Stimulated activated naive CD8-positive, alpha-beta T cell treated with anti-CD3 and anti-CD28 coated beads, Interleukin-15, amount 100 ng/mL, for 72 hours (primary cell): Measurements from ENCODE around the gene GPR108.

Experiments used
- ATAC-seq: fragments of 150-1000 bp; cut with Tn5 transposase; 2 replicates; pipeline ENCODE4 v1.10.0; 2021; ENCODE audit warnings: mild to moderate bottlenecking, moderate library complexity
- DNase-seq, 2 donors: peaks; one replicate each; pipeline ENCODE4 v3.0.0; 2021 to 2022
- H3K27ac Mint-ChIP-seq, 2 donors: one replicate each; pipeline ENCODE4 v1.8.0; 2022; ENCODE audit warnings: mild to moderate bottlenecking in 2 of 2, mixed read lengths in 2 of 2, moderate library complexity in 2 of 2
- H3K27me3 Mint-ChIP-seq: one replicate; pipeline ENCODE4 v1.8.0; 2022; ENCODE audit warnings: mixed read lengths
- H3K4me1 Mint-ChIP-seq: one replicate; pipeline ENCODE4 v1.8.0; 2022; ENCODE audit warnings: mild to moderate bottlenecking, mixed read lengths
- H3K4me3 Mint-ChIP-seq, 2 donors: one replicate each; pipeline ENCODE4 v1.8.0; 2022; ENCODE audit warnings: mild to moderate bottlenecking in 2 of 2, mixed read lengths in 2 of 2, moderate library complexity in 1 of 2
- H3K9me3 Mint-ChIP-seq, 2 donors: one replicate each; pipeline ENCODE4 v1.8.0; 2022; ENCODE audit warnings: mixed read lengths in 2 of 2

The GPR108 gene

GRCh38 chr19:6694147-6694815 lies 43.1 kb downstream of the GPR108 start:
- Mint-ChIP-seq H3K27me3 (no peaks in the 10 kb centered on the region), H3K4me3 (no peak overlapping the region), H3K9me3 (no peaks in the 10 kb centered on the region), H3K27ac (no peak overlapping the region), H3K4me1 (peaks cover 14% of the 10 kb centered on the region)
- ATAC-seq (no peak), DNase-seq (no peak)

GRCh38 chr19:6693681-6694080 lies 43.7 kb downstream of the GPR108 start:
- Mint-ChIP-seq H3K27ac (no peak overlapping the region), H3K4me3 (no peak overlapping the region), H3K9me3 (peaks cover 0 to 2% of the 10 kb centered on the region in 2 donors), H3K4me1 (peaks cover 14% of the 10 kb centered on the region), H3K27me3 (no peaks in the 10 kb centered on the region)
- DNase-seq (no peak), ATAC-seq (no peak)

DNA sequence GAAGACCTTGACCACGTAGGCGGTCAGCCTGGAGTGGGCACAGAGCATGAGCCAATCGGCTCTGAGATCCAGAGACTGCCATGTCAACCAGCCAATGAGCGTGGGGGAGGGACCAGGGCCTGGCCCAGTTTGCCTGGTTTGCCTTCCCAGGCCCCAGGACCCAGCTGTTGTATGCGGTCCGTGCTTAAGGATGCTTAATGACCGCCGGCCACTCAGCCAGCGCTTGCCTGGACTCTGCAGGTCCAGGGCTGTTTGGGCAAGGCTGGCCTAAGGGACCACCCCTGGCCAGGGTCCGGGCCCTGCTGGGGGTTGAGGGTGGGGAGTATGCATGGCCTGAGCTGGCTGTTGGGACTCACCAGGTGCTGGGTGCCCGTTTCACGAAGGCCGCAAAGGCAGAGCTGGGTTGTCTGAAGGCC lies 44.3 kb downstream of the GPR108 start:
- H3K27me3 Mint-ChIP-seq = no peaks in the 10 kb centered on the region
- H3K4me3 Mint-ChIP-seq = no peak overlapping the region
- ATAC-seq (no peak), DNase-seq (no peak)
- H3K27ac Mint-ChIP-seq = no peak overlapping the region
- H3K4me1 Mint-ChIP-seq = peaks cover 14% of the 10 kb centered on the region
- peaks cover 0 to 5% of the 10 kb centered on the region in 2 donors for H3K9me3 Mint-ChIP-seq

GRCh38 chr19:6692027-6692426 lies 45.4 kb downstream of the GPR108 start:
- Mint-ChIP-seq H3K4me3 (no peak overlapping the region), H3K4me1 (peaks cover 10% of the 10 kb centered on the region), H3K27me3 (no peaks in the 10 kb centered on the region), H3K9me3 (peaks cover 0 to 5% of the 10 kb centered on the region in 2 donors), H3K27ac (no peak overlapping the region)
- DNase-seq = no peak
- ATAC-seq = no peak

- ATAC-seq (no peak), DNase-seq (no peak)
- Mint-ChIP-seq H3K4me3 (no peak overlapping the region), H3K27ac (no peak overlapping the region), H3K4me1 (peaks cover 8% of the 10 kb centered on the region), H3K27me3 (no peaks in the 10 kb centered on the region), H3K9me3 (peaks cover 0 to 5% of the 10 kb centered on the region in 2 donors)
Observed at GRCh38 chr19:6691342-6691741, 46.0 kb downstream of the GPR108 start.

DNA sequence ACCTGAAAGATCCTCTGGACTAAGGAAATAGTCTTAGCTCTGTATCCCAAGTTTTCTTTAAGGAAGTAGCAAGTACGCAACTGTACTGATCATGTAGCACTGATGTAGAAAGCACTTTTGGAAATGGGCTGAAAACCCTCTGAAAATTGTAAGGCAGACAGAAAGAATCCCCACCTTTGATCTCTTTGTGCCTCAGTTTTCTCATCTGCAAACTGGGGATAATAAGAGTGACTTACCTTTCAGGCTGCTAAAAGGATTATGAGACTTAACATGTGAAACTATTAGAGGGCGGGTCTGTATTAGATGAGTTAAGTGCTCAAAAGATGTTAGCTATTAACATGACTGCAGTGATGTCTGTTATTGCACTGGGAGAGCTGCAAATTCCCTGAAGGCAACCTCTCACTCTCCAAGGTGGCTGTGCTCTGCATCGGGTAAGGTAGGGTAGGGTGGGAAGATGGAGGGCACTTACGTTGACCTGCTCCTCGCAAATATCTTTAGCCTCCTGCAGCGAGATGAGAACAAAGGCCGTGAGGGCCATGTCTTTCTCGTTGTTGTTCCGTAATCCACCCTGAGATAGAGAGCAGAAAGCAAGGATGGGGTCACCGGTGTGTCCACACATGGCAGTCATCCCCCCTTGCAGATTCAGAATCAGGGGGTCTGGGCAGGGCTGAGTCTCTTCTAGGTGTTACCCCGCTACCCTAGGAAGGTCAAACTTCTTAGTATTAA lies 47.1 kb downstream of the GPR108 start:
- no peak overlapping the region for H3K4me3 Mint-ChIP-seq
- peaks cover 8% of the 10 kb centered on the region for H3K4me1 Mint-ChIP-seq

GRCh38 chr19:6687114-6687513 lies 50.3 kb downstream of the GPR108 start:
- no peak for DNase-seq
- H3K4me1 Mint-ChIP-seq = peaks cover 12% of the 10 kb centered on the region
- H3K4me3 Mint-ChIP-seq = no peak overlapping the region
- peaks cover 0 to 5% of the 10 kb centered on the region in 2 donors for H3K9me3 Mint-ChIP-seq
- ATAC-seq = no peak
- no peaks in the 10 kb centered on the region for H3K27me3 Mint-ChIP-seq
- no peak overlapping the region for H3K27ac Mint-ChIP-seq

More for the DNA sequence above, 47.1 kb downstream of the GPR108 start:
- no peaks in the 10 kb centered on the region for H3K27me3 Mint-ChIP-seq
- peaks cover 0 to 5% of the 10 kb centered on the region in 2 donors for H3K9me3 Mint-ChIP-seq
- ATAC-seq (no peak), DNase-seq (no peak)
- no peak overlapping the region for H3K27ac Mint-ChIP-seq

GRCh38 chr19:6686628-6686975 lies 50.8 kb downstream of the GPR108 start:
- H3K4me1 Mint-ChIP-seq = peaks cover 12% of the 10 kb centered on the region
- no peak for DNase-seq
- no peak overlapping the region for H3K27ac Mint-ChIP-seq
- H3K27me3 Mint-ChIP-seq = no peaks in the 10 kb centered on the region
- peaks cover 0 to 5% of the 10 kb centered on the region in 2 donors for H3K9me3 Mint-ChIP-seq
- no peak overlapping the region for H3K4me3 Mint-ChIP-seq
- no peak for ATAC-seq

GRCh38 chr19:6685962-6686627 lies 51.3 kb downstream of the GPR108 start:
- no peak overlapping the region for H3K4me3 Mint-ChIP-seq
- H3K27me3 Mint-ChIP-seq = no peaks in the 10 kb centered on the region
- DNase-seq = no peak
- ATAC-seq = no peak
- no peak overlapping the region for H3K27ac Mint-ChIP-seq
- H3K4me1 Mint-ChIP-seq = peaks cover 12% of the 10 kb centered on the region
- H3K9me3 Mint-ChIP-seq = peaks cover 0 to 5% of the 10 kb centered on the region in 2 donors

DNA sequence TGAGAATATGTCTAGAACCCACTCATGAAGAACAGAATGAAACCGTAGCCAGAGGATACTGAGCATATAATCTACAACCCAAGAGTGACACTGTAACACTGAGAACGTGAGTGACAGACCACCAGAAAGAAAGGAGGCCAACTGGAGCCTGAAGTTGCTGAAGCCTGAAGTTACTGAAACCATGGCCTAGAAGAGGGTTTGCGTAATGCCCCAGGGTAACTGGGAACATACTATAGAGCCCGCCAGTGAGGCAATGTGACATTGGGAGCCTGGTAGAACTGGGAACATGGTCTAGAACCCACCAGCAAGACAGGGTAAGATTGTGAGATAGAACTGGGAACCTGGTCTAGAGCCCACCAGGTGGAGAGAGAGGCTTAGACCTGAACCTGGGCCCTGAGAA lies 51.9 kb downstream of the GPR108 start:
- peaks cover 16% of the 10 kb centered on the region for H3K4me1 Mint-ChIP-seq
- no peak overlapping the region for H3K4me3 Mint-ChIP-seq
- ATAC-seq (no peak), DNase-seq (no peak)
- H3K27me3 Mint-ChIP-seq = peaks cover 5% of the 10 kb centered on the region
- H3K9me3 Mint-ChIP-seq = peaks cover 4 to 7% of the 10 kb centered on the region in 2 donors
- no peak overlapping the region for H3K27ac Mint-ChIP-seq

DNA sequence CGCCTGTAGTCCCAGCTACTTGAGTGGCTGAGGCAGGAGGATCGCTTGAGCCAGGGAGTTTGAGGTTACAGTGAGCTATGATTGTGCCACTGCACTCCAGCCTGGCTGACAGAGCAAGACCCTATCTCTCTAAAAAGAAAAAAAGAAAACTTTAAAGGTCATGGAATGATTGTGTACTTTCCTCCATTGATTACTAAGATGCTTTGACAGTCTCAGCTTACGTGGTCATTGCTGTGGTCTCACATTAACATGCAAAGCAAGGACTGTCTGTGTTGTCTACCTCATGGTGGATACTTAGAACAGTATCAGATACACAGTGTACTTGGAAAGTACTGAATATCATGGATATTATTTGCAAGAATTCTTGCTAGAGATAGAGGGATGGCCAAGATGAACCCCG lies 53.4 kb downstream of the GPR108 start:
- Mint-ChIP-seq H3K27ac (no peak overlapping the region), H3K4me3 (no peak overlapping the region), H3K27me3 (peaks cover 8% of the 10 kb centered on the region), H3K9me3 (peaks cover 15 to 18% of the 10 kb centered on the region in 2 donors), H3K4me1 (peaks cover 31% of the 10 kb centered on the region)
- ATAC-seq (peak; percentile 53), DNase-seq (no peak)

DNA sequence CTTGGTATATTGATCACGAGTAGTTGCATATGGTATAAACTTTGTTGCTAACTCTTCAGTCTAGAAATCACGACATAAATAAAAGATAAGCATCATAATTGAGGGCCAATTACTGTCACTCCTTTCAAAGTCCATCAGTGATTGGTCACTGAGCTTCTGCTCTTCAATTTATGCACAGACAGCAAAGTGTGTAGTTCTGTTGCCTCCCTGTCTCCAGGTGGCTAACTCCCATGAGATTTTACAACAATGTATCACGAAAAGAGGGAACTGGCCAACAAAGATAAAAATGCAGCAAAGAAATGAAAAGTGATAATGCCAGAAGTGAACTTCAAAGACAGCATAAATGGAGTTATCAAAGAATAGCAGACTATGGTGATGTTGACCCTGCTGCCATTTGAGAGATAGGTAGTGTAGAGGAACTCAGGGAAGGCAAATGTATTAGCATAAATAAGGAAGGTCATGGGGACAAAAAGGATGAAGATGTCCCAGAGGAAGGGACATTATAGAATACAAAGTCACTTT lies 54.7 kb downstream of the GPR108 start:
- DNase-seq (no peak), ATAC-seq (no peak)
- Mint-ChIP-seq H3K9me3 (peaks cover 20 to 22% of the 10 kb centered on the region in 2 donors), H3K27me3 (peaks cover 8% of the 10 kb centered on the region), H3K4me1 (peaks cover 44% of the 10 kb centered on the region), H3K27ac (no peak overlapping the region), H3K4me3 (no peak overlapping the region)

GRCh38 chr19:6680141-6680540 lies 57.2 kb downstream of the GPR108 start:
- no peak overlapping the region for H3K27ac Mint-ChIP-seq
- peaks cover 69% of the 10 kb centered on the region for H3K4me1 Mint-ChIP-seq
- H3K4me3 Mint-ChIP-seq = no peak overlapping the region
- H3K27me3 Mint-ChIP-seq = peaks cover 8% of the 10 kb centered on the region
- ATAC-seq = no peak
- peaks cover 22 to 23% of the 10 kb centered on the region in 2 donors for H3K9me3 Mint-ChIP-seq
- no peak for DNase-seq
